ENCODE data around the gene TARS2.
A peak's percentile ranks its signal among the peaks of the same experiment; 100 is the strongest.

Gene TARS2

DNA sequence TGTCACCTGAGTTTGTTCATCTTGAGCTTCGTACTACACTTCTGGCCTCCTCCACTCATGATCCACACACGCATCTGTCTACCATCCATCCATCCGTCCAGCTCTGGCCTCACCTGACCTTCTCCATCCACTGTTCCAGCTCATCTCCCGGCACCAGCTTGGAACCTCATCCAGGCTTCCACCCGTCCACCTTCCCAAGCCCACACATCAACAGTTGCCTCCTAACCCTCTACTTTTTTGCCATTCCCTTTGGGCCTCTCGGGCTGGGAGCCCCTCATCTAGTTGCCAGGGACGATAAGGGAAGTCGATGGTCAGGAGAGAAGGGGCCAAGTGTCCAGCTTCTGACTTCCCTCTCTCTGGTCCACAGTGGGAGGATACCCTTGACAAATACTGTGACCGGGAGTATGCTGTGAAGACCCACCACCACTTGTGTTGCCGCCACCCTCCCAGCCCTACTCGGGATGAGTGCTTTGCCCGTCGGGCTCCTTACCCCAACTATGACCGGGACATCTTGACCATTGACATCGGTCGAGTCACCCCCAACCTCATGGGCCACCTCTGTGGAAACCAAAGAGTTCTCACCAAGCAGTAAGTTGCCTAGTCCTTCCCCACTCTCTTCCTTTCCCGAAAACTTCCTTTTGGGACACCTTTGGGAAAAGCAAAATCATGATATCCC is 24.9 kb downstream of the TARS2 start:
- no peak overlapping the region for H3K9ac ChIP-seq (ENCODE audit: low read depth, low read length)
- H3K36me3 ChIP-seq (ENCODE audit: control insufficient read depth, insufficient read depth, low read length) = peaks cover 8% of the 10 kb centered on the region
- peaks cover 3% of the 10 kb centered on the region for H3K4me1 ChIP-seq (ENCODE audit: control insufficient read depth, insufficient read depth, low read length)

DNA sequence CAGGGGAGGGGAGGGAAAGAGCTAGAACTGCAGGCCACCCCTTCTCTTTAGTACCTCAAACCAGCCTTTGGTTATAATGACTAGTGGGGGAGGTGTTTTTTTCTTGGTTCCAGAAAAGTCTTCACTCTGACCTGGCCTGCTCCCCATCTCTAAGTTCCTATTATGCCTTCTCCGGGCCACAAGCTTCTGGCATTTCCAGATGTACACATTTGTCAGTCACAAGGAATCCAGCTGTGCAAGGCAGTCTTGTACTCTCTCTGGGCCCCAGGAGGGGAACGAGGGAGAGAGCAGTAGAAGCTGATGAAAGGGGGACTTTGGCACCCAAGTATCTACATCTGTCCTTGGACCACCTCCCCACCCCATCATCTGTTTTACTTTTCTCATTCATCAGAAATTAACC is 25.6 kb downstream of the TARS2 start:
- Histone ChIP-seq H3K4me3 (ENCODE audit: low read depth, low read length) (no peak overlapping the region), H3K27me3 (ENCODE audit: control insufficient read depth, insufficient read depth, low read length) (no peaks in the 10 kb centered on the region), H3K36me3 (ENCODE audit: control insufficient read depth, insufficient read depth, low read length) (peaks cover 6% of the 10 kb centered on the region), H3K4me1 (ENCODE audit: control insufficient read depth, insufficient read depth, low read length) (peaks cover 3% of the 10 kb centered on the region), H3K9ac (ENCODE audit: low read depth, low read length) (no peak overlapping the region), H3K9me3 (ENCODE audit: control insufficient read depth, insufficient read depth, low read length) (no peaks in the 10 kb centered on the region)

More for the DNA sequence above, 24.9 kb downstream of the TARS2 start:
- H3K4me3 ChIP-seq (ENCODE audit: low read depth, low read length) = no peak overlapping the region
- no peaks in the 10 kb centered on the region for H3K27me3 ChIP-seq (ENCODE audit: control insufficient read depth, insufficient read depth, low read length)
- no peaks in the 10 kb centered on the region for H3K9me3 ChIP-seq (ENCODE audit: control insufficient read depth, insufficient read depth, low read length)

DNA sequence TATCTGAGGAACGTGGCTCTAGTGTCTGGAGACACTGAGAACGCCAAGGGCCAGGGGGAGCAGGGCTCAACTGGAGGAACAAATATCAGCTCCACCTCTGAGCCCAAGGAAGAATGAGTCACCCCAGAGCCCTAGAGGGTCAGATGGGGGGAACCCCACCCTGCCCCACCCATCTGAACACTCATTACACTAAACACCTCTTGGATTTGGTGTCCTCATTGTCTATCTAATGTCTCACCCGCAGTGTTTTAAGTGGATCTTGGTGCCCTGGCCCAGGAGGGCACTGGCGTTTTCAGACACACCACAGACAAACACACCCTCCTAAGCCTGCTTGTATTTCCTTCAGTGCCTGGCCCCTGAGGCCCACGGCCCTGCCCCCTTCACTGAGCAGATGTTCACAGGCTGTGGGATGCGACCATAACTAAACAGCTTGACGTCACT is 26.2 kb downstream of the TARS2 start:
- no peak overlapping the region for H3K4me3 ChIP-seq (ENCODE audit: low read depth, low read length)
- H3K4me1 ChIP-seq (ENCODE audit: control insufficient read depth, insufficient read depth, low read length) = peaks cover 3% of the 10 kb centered on the region
- H3K9ac ChIP-seq (ENCODE audit: low read depth, low read length) = no peak overlapping the region
- H3K36me3 ChIP-seq (ENCODE audit: control insufficient read depth, insufficient read depth, low read length) = peaks cover 3% of the 10 kb centered on the region
- H3K9me3 ChIP-seq (ENCODE audit: control insufficient read depth, insufficient read depth, low read length) = no peaks in the 10 kb centered on the region
- no peaks in the 10 kb centered on the region for H3K27me3 ChIP-seq (ENCODE audit: control insufficient read depth, insufficient read depth, low read length)

DNA sequence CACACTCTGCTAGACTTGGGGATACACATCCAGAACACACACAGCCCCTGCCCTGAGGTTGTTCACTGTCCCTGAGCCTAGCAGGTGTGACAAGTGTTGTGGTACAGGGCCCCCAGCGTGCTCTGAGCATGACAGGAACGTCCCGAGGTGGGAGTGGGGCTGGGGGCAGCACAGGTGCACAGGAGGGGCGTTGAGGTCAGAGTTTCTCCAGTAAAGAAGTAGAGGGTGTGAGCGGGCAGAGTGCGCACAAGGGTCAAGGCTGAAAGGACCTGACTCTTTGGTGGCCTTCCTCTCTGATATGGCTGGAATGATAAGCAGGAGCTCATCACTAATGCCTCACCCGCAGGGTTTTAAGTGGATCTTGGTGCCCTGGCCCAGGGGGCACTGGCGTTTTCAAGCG is 27.0 kb downstream of the TARS2 start:
- Histone ChIP-seq H3K9ac (ENCODE audit: low read depth, low read length) (no peak overlapping the region), H3K4me3 (ENCODE audit: low read depth, low read length) (no peak overlapping the region), H3K27me3 (ENCODE audit: control insufficient read depth, insufficient read depth, low read length) (no peaks in the 10 kb centered on the region)

DNA sequence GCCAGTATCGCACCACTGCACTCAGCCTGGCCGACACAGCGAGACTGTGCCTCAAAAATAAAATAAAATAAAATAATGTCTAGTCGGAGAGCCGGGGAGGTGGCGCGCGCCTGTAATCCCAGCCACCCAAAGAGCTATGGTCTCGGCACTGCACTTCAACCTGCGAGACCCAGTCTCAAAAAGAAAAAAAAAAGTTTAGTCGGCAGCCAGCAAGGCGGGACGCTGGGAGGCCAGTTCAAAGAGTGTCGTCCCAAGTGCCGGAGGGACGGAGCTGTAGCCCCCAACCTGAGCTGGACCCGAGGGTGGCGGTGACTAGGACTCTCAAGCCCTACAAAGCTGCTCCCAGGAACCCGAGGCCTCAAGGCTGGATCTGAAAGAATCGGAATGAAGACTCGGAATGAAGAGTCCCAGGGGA is 27.7 kb downstream of the TARS2 start:
- H3K9me3 ChIP-seq (ENCODE audit: control insufficient read depth, insufficient read depth, low read length) = no peaks in the 10 kb centered on the region
- H3K9ac ChIP-seq (ENCODE audit: low read depth, low read length) = peak overlapping the region; percentile 55
- no peaks in the 10 kb centered on the region for H3K27me3 ChIP-seq (ENCODE audit: control insufficient read depth, insufficient read depth, low read length)
- peaks cover 3% of the 10 kb centered on the region for H3K4me1 ChIP-seq (ENCODE audit: control insufficient read depth, insufficient read depth, low read length)
- no peaks in the 10 kb centered on the region for H3K36me3 ChIP-seq (ENCODE audit: control insufficient read depth, insufficient read depth, low read length)
- H3K4me3 ChIP-seq (ENCODE audit: low read depth, low read length) = peak overlapping the region; percentile 74

More for the DNA sequence above, 27.0 kb downstream of the TARS2 start:
- Histone ChIP-seq H3K9me3 (ENCODE audit: control insufficient read depth, insufficient read depth, low read length) (no peaks in the 10 kb centered on the region), H3K36me3 (ENCODE audit: control insufficient read depth, insufficient read depth, low read length) (peaks cover 3% of the 10 kb centered on the region), H3K4me1 (ENCODE audit: control insufficient read depth, insufficient read depth, low read length) (peaks cover 3% of the 10 kb centered on the region)

DNA sequence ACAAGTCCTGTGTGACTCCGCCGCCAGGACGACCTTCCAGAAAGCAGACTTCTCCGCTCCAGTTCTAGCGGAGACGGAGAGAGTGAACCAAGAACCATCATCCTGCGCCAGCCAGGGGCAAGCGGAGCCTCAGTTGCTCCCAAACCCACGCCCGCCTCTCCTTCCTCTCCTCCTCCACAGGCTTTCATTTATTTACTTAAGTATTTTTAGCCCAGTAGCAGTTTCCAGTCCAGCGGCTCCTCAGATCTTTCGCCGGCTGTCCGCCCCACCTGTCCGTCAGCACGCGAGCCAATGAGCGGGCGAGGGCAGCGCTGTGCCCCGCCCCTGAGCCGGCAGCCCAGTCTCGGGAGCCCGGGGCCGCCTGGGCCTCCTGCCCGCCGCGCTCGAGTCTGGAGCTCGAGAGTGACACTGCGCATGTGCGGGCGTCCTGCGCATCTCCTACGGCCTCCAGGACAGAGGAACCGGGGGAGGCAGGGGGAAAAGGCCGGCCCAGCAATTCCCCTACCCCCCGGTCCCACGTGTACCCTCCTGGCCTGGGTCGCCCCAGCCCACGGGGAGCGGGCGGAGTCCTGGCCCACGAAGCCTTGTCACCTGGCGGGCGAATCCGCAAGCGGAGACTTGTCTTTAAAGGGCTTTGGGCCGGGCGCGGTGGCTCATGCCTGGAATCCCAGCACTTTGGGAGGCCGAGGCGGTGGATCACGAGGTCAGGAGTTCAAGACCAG is 28.3 kb downstream of the TARS2 start, which contains the start of gene FALEC:
FALEC (plus strand) TSS at position 425 of the 722 bp plus-strand sequence.
- Histone ChIP-seq H3K36me3 (ENCODE audit: control insufficient read depth, insufficient read depth, low read length) (no peaks in the 10 kb centered on the region), H3K9ac (ENCODE audit: low read depth, low read length) (peak within 1 kb of the TSS; percentile 55), H3K27me3 (ENCODE audit: control insufficient read depth, insufficient read depth, low read length) (no peaks in the 10 kb centered on the region), H3K4me3 (ENCODE audit: low read depth, low read length) (peak within 1 kb of the TSS; percentile 74), H3K9me3 (ENCODE audit: control insufficient read depth, insufficient read depth, low read length) (no peaks in the 10 kb centered on the region), H3K4me1 (ENCODE audit: control insufficient read depth, insufficient read depth, low read length) (peaks cover 3% of the 10 kb centered on the region)

DNA sequence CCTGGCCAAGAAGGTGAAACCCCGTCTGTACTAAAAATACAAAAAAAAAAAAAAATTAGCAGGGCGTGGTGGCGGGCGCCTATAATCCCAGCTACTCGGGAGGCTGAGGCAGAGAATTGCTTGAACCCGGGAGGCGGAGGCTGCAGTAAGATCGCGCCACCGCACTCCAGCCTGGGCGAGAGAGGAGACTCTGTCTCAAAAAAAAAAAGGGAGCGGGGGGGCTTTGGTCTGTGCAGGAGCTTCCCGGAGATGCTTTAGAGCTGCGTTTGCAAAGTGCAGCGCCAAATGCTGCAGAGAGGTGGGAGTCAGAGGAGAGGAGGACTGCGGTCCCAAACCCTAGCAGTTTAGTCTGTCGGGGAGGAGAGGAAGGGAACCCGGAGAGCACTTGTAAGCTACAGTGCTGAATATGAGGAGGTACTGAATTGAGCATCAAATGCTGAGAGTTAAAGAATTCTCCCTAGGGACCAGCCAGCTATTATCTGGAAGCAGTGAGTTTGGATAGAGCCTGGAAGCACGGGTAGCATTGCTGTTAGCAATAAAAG is 28.9 kb downstream of the TARS2 start:
- peak overlapping the region; percentile 74 for H3K4me3 ChIP-seq (ENCODE audit: low read depth, low read length)
- no peaks in the 10 kb centered on the region for H3K9me3 ChIP-seq (ENCODE audit: control insufficient read depth, insufficient read depth, low read length)
- H3K4me1 ChIP-seq (ENCODE audit: control insufficient read depth, insufficient read depth, low read length) = peaks cover 3% of the 10 kb centered on the region
- H3K36me3 ChIP-seq (ENCODE audit: control insufficient read depth, insufficient read depth, low read length) = no peaks in the 10 kb centered on the region
- H3K9ac ChIP-seq (ENCODE audit: low read depth, low read length) = no peak overlapping the region
- H3K27me3 ChIP-seq (ENCODE audit: control insufficient read depth, insufficient read depth, low read length) = no peaks in the 10 kb centered on the region

DNA sequence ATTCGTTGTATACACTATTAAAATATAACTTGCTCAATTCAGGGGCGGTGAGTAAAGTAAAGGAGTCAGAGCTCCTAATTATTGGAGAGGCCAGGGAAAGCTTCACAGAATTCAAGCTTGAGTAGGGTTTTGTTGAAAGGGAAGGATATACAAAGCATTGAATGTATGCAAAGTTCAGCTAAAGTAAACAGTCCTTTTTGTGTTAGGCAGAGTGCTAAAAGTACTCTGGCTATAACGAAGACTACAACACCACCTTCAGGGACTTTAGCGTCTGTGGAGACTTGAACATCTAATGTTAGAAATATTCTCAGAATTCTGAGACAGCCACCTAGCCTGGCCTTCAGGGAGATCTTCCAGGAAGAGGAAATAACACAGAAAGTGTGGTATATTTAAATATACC is 29.4 kb downstream of the TARS2 start:
- Histone ChIP-seq H3K27me3 (ENCODE audit: control insufficient read depth, insufficient read depth, low read length) (no peaks in the 10 kb centered on the region), H3K9me3 (ENCODE audit: control insufficient read depth, insufficient read depth, low read length) (no peaks in the 10 kb centered on the region), H3K9ac (ENCODE audit: low read depth, low read length) (no peak overlapping the region), H3K36me3 (ENCODE audit: control insufficient read depth, insufficient read depth, low read length) (no peaks in the 10 kb centered on the region), H3K4me3 (ENCODE audit: low read depth, low read length) (peak overlapping the region; percentile 74), H3K4me1 (ENCODE audit: control insufficient read depth, insufficient read depth, low read length) (peaks cover 3% of the 10 kb centered on the region)

DNA sequence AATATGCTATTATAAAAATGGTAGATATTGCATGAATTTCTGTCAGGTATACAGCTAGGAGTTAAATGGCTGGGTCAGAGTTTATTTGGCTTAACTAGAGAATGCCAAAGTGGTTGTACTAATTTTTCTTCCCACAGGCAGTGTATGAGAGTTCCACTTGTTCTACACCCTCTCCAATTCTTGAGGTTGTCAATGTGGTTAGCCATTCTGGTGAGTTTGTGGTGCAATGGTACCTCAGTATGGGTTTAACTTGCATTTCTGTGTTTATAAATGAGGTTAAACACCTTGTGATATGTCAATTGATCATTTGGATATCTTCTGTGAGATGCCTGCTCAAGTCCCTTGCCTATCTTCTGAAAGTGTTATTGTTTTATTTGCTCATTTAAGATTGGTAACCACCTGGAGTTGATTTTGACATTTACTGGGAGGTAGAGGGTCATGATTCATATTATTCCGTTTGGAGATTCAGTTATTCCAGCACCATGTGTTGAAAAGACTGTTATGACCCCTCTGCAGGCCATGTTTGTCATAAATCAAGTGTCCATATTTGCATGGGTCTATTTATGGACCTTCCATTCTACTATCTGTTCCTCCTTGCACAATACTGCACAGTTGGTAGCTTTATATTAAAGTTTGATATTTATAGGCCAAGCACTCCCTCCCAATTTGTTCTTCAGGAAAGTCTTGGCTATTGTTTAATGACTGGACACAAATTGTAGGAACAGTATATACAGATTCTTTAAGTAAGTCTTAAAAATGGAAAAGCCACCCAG is 34.2 kb downstream of the TARS2 start:
- Histone ChIP-seq H3K4me3 (ENCODE audit: low read depth, low read length) (no peak overlapping the region), H3K9me3 (ENCODE audit: control insufficient read depth, insufficient read depth, low read length) (no peaks in the 10 kb centered on the region), H3K36me3 (ENCODE audit: control insufficient read depth, insufficient read depth, low read length) (no peaks in the 10 kb centered on the region), H3K27me3 (ENCODE audit: control insufficient read depth, insufficient read depth, low read length) (no peaks in the 10 kb centered on the region), H3K9ac (ENCODE audit: low read depth, low read length) (no peak overlapping the region), H3K4me1 (ENCODE audit: control insufficient read depth, insufficient read depth, low read length) (peaks cover 3% of the 10 kb centered on the region)

DNA sequence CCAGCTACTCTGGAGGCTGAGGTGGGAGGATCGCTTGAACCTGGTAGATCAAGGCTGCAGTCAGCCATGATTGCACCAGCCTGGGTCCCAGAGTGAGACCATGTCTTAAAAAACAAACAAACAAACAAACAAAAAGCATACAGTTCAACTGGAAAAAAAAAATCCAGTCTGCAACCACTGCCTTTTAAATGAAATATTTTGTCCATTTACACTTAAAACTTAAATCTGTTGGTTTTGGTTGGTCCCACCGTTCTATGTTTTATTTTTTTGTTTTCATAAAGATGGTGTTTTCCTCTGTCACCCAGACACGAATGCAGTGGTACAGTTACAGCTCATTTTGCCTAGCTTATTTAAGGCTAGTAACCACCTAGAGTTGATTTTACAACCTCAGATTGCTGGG is 38.1 kb downstream of the TARS2 start:
- Histone ChIP-seq H3K27me3 (ENCODE audit: control insufficient read depth, insufficient read depth, low read length) (no peaks in the 10 kb centered on the region), H3K36me3 (ENCODE audit: control insufficient read depth, insufficient read depth, low read length) (no peaks in the 10 kb centered on the region), H3K4me1 (ENCODE audit: control insufficient read depth, insufficient read depth, low read length) (no peaks in the 10 kb centered on the region), H3K9ac (ENCODE audit: low read depth, low read length) (no peak overlapping the region), H3K4me3 (ENCODE audit: low read depth, low read length) (no peak overlapping the region), H3K9me3 (ENCODE audit: control insufficient read depth, insufficient read depth, low read length) (no peaks in the 10 kb centered on the region)

DNA sequence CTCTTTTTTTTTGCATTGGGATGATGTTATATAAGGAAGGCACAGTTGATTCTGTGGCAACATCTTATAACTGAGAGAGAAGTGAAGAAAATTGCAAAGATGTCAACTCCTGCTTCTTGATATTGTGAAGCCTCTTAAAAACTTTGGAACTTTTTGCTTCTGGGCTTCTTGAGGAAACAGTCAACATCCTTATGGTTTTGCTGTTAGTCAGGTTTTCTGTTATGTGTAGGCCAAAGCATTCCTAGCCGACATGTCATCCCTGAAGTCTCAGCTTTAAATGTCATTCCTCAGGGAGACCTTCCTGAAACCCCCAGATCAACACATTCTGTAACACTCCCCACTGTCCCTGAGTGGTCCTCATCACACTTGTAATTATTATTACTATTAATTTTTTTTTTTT is 41.0 kb downstream of the TARS2 start:
- Histone ChIP-seq H3K4me1 (ENCODE audit: control insufficient read depth, insufficient read depth, low read length) (peaks cover 2% of the 10 kb centered on the region), H3K9ac (ENCODE audit: low read depth, low read length) (no peak overlapping the region), H3K27me3 (ENCODE audit: control insufficient read depth, insufficient read depth, low read length) (no peaks in the 10 kb centered on the region), H3K9me3 (ENCODE audit: control insufficient read depth, insufficient read depth, low read length) (no peaks in the 10 kb centered on the region), H3K4me3 (ENCODE audit: low read depth, low read length) (no peak overlapping the region), H3K36me3 (ENCODE audit: control insufficient read depth, insufficient read depth, low read length) (no peaks in the 10 kb centered on the region)
